HepG2 (cell line): Measurements from ENCODE around the gene MYLK2. TPM values are rescaled to one million over a fixed set of nuclear protein-coding genes. Genes with fewer than 3 reads are reported as not detected.

Experiments
- MTF2 ChIP-seq: sonication (generic); formaldehyde crosslinking; IDR thresholded peaks from 2 replicates; pipeline ENCODE4 v1.5.0; 2020; ENCODE audit warnings: missing genetic modification reagents, borderline replicate concordance
- MXD1 ChIP-seq: sonication (generic); formaldehyde crosslinking; IDR thresholded peaks from 2 replicates; pipeline ENCODE4 v1.4.0; 2020; ENCODE audit warnings: mild to moderate bottlenecking, missing genetic modification reagents
- NFIC ChIP-seq: IDR thresholded peaks from 2 replicates; pipeline ENCODE4 v1.6.1; 2012; ENCODE audit warnings: mild to moderate bottlenecking, low read length, inconsistent platforms
- NFKB2 ChIP-seq: sonication (generic); formaldehyde crosslinking; IDR thresholded peaks from 2 replicates; pipeline ENCODE4 v1.4.0; 2020; ENCODE audit warnings: missing genetic modification reagents, borderline replicate concordance
- PTBP1 ChIP-seq: fragments of 200-400 bp; formaldehyde crosslinking; IDR thresholded peaks from 2 replicates; pipeline ENCODE4 v1.6.1; 2018; ENCODE audit warnings: low read length, low read depth; ENCODE audit not compliant: poor library complexity, severe bottlenecking
- RARA ChIP-seq: IDR thresholded peaks from 2 replicates; pipeline ENCODE4 v1.6.1; 2016; ENCODE audit warnings: missing genetic modification reagents, missing compliant biosample characterization
- RARG ChIP-seq: sonication (generic); formaldehyde crosslinking; IDR thresholded peaks from 2 replicates; pipeline ENCODE4 v1.4.0; 2020; ENCODE audit warnings: low read depth, mild to moderate bottlenecking, missing genetic modification reagents
- RFX3 ChIP-seq: IDR thresholded peaks from 2 replicates; pipeline ENCODE4 v1.6.1; 2016; ENCODE audit warnings: missing biosample characterization, missing genetic modification reagents
- SALL1 ChIP-seq: sonication (generic); formaldehyde crosslinking; IDR thresholded peaks from 2 replicates; pipeline ENCODE4 v1.8.0; 2022; ENCODE audit warnings: mild to moderate bottlenecking, missing genetic modification reagents
- TAF15 ChIP-seq: fragments of 200-400 bp; formaldehyde crosslinking; IDR thresholded peaks from one replicate; pipeline ENCODE4 v1.6.1; 2018; ENCODE audit warnings: mild to moderate bottlenecking, low read depth, low read length; ENCODE audit not compliant: poor library complexity, severe bottlenecking
- ZBTB46 ChIP-seq: sonication (generic); formaldehyde crosslinking; IDR thresholded peaks from 2 replicates; pipeline ENCODE4 v1.4.0; 2020; ENCODE audit warnings: mild to moderate bottlenecking, missing genetic modification reagents, borderline replicate concordance
- ZNF256 ChIP-seq: sonication (generic); formaldehyde crosslinking; conservative IDR thresholded peaks from 2 replicates; pipeline ENCODE4 v1.4.0; 2020; ENCODE audit warnings: missing genetic modification reagents
- ZNF281 ChIP-seq: sonication (generic); formaldehyde crosslinking; IDR thresholded peaks from 2 replicates; pipeline ENCODE4 v1.4.0; 2020; ENCODE audit warnings: missing genetic modification reagents, borderline replicate concordance
- ZNF30 ChIP-seq: sonication (generic); formaldehyde crosslinking; IDR thresholded peaks from 2 replicates; pipeline ENCODE4 v1.5.0; 2020; ENCODE audit warnings: mild to moderate bottlenecking, missing genetic modification reagents
- ZNF446 ChIP-seq: sonication (generic); formaldehyde crosslinking; IDR thresholded peaks from 2 replicates; pipeline ENCODE4 v1.5.0; 2020; ENCODE audit warnings: mild to moderate bottlenecking, missing genetic modification reagents
- ZNF792 ChIP-seq: IDR thresholded peaks from 2 replicates; pipeline ENCODE4 v1.6.1; 2016
- ZNF883 ChIP-seq: sonication (generic); formaldehyde crosslinking; IDR thresholded peaks from 2 replicates; pipeline ENCODE4 v1.5.1; 2020; ENCODE audit warnings: mild to moderate bottlenecking, missing genetic modification reagents; ENCODE audit errors: not compliant biosample characterization
- ZSCAN21 ChIP-seq: sonication (generic); formaldehyde crosslinking; IDR thresholded peaks from 2 replicates; pipeline ENCODE4 v1.8.0; 2022; ENCODE audit warnings: mild to moderate bottlenecking, missing genetic modification reagents, moderate library complexity, borderline replicate concordance
- polyA plus RNA-seq, 8 experiments: library from polyadenylated mRNA; depleted of rRNA in 3 of 8; stranded (reverse) in 7 of 8; unstranded in 1 of 8; fragments of >200 nt; fragmentation: Illumina TruSeq in 4 of 8; extraction: Trizol in 4 of 8; gene quantifications; 2 replicates each; pipeline versions ENCODE4 v1.2.1 to v1.2.3, GENCODE V29; 2011 to 2016; ENCODE audit warnings: low read depth in 4 of 8, missing spikeins in 1 of 8, mixed read lengths in 1 of 8; ENCODE audit not compliant: insufficient read depth in 1 of 8
- total RNA-seq, 5 experiments: library from RNA; depleted of rRNA; stranded (reverse); fragments of >200 nt; fragmentation: Illumina TruSeq; extraction: Trizol; gene quantifications; 2 replicates each; pipeline ENCODE4 v1.2.3, GENCODE V29; 2016; ENCODE audit warnings: low read depth in 1 of 5

MYLK2 gene
- total and polyA plus RNA-seq, 2 of the 13 experiments (the other 11 are each of a cell fraction or from before 2014, with no cell fraction given): 0.27 TPM; not detected in 1

DNA sequence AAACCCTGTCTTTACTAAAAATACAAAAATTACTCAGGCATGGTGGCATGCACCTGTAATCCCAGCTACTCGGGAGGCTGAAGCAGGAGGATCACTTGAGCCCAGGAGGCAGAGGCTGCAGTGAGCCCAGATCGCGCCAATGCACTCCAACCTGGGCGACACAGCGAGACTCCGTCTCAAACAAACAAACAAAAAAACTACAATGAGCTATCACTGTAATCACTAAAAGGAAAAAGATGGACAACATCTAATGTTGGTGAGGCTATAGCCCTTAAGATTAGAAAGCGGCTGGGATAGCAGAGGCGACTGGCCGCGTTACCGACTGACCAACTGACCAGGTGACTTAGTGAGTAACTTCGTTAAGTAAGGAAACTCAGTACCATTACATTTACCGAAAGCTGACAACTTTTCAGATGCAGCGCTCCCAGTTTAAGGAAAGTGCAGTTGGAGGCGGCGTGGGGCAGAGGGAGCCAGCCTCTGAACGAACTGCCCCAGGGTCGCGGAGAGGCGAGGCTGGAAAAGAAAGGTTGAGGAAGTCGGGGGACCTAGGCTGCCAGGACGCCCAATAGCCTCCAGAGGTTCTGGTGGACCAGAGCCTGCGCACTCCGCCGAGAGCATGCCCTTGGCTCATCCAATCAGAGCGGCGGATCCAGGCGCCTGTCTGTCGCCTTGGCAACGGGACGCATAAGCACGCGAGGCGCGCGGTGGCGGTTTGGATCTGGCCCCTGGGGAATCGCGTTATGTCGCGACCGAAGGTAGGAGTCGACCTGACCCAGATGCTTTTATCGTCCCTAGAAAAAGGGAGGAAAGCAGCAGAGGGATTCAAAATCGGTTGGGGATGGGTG, 60.2 kb downstream of the MYLK2 start (continued):
- TF ChIP-seq ZSCAN21 (CRISPR knock-in tag) (no peak), RARA (peak; percentile 44), ZNF30 (CRISPR knock-in tag) (0 out of 2 replicates have a peak, but pooled peaks have one; percentile 10), SALL1 (CRISPR knock-in tag) (peak; percentile 74), TAF15 (no peak), ZNF256 (CRISPR knock-in tag) (no peak), NFKB2 (CRISPR knock-in tag) (peak; percentile 53; the same call in 1 of the 2 replicates), MXD1 (peak; percentile 92), RFX3 (CRISPR knock-in tag) (peak; percentile 100), ZNF883 (CRISPR knock-in tag) (peak; percentile 77), ZNF281 (no peak; the same call in 1 of the 2 replicates), NFIC (no peak), MTF2 (no peak), RARG (CRISPR knock-in tag) (no peak), ZNF792 (CRISPR knock-in tag) (no peak), ZNF446 (CRISPR knock-in tag) (no peak), PTBP1 (no peak), ZBTB46 (no peak)
